HAP-1 (cell line): Measurements from ENCODE around the gene ZNF860.

ENCODE experiments used
- DNase-seq, 2 experiments: peaks; one replicate each; pipeline ENCODE4 v3.0.0-alpha.2; 2016 to 2020; ENCODE audit warnings: low spot score in 2 of 2
- H3K27me3 ChIP-seq: fragments of 250-450 bp; sonication (Bioruptor Pico); 2 replicates; pipeline ENCODE4 v1.5.1; 2020; ENCODE audit warnings: low read depth, mild to moderate bottlenecking, moderate library complexity
- H3K36me3 ChIP-seq: fragments of 250-450 bp; sonication (Bioruptor Pico); replicated peaks from 2 replicates; pipeline ENCODE4 v1.5.1; 2020; ENCODE audit warnings: mild to moderate bottlenecking
- H3K4me1 ChIP-seq: fragments of 250-450 bp; sonication (Bioruptor Pico); 2 replicates; pipeline ENCODE4 v1.5.1; 2020; ENCODE audit warnings: mild to moderate bottlenecking
- H3K4me3 ChIP-seq: fragments of 250-450 bp; sonication (Bioruptor Pico); 2 replicates; pipeline ENCODE4 v1.5.1; 2020; ENCODE audit warnings: mild to moderate bottlenecking, moderate library complexity
- H3K9me3 ChIP-seq: fragments of 250-450 bp; sonication (Bioruptor Pico); 2 replicates; pipeline ENCODE4 v1.5.1; 2020; ENCODE audit warnings: mild to moderate bottlenecking, moderate library complexity
- in situ Hi-C: fragments of 300-500 bp; cut with MboI; formaldehyde crosslinking; loops from 3 replicates; pipeline ENCODE4 v1.14.3; 2020; ENCODE audit warnings: low sequenced_read_pairs, inconsistent platforms, mixed read lengths

The ZNF860 gene

GRCh38 chr3:31953091-31953490, 28.5 kb upstream of the ZNF860 start:
- in situ Hi-C loops: no loop called here
- Histone ChIP-seq H3K4me1 (peaks cover 2% of the 10 kb centered on the region), H3K9me3 (peaks cover 12% of the 10 kb centered on the region; the same call in 1 of the 2 replicates), H3K27me3 (no peaks in the 10 kb centered on the region), H3K36me3 (no peaks in the 10 kb centered on the region), H3K4me3 (no peak overlapping the region)
- no peak for DNase-seq

- no peak for DNase-seq
- in situ Hi-C loops: no loop called here
- Histone ChIP-seq H3K9me3 (peaks cover 12% of the 10 kb centered on the region; the same call in 1 of the 2 replicates), H3K36me3 (no peaks in the 10 kb centered on the region), H3K4me3 (no peak overlapping the region), H3K27me3 (no peaks in the 10 kb centered on the region), H3K4me1 (peaks cover 7% of the 10 kb centered on the region)
Observed at GRCh38 chr3:31953636-31954035, 27.9 kb upstream of the ZNF860 start.

- Histone ChIP-seq H3K9me3 (peaks cover 4% of the 10 kb centered on the region; the same call in 1 of the 2 replicates), H3K4me3 (no peak overlapping the region), H3K36me3 (no peaks in the 10 kb centered on the region), H3K4me1 (peaks cover 21% of the 10 kb centered on the region), H3K27me3 (no peaks in the 10 kb centered on the region)
- in situ Hi-C loops: no loop called here
- no peak for DNase-seq
Observed at GRCh38 chr3:31955581-31955980, 26.0 kb upstream of the ZNF860 start.

GRCh38 chr3:31957106-31957505, 24.4 kb upstream of the ZNF860 start:
- no peaks in the 10 kb centered on the region for H3K36me3 ChIP-seq
- H3K4me1 ChIP-seq: peaks cover 31% of the 10 kb centered on the region
- no peaks in the 10 kb centered on the region for H3K9me3 ChIP-seq
- no peak overlapping the region for H3K4me3 ChIP-seq
- in situ Hi-C loops: no loop called here
- no peaks in the 10 kb centered on the region for H3K27me3 ChIP-seq
- DNase-seq: no peak

GRCh38 chr3:31958701-31959152, 22.8 kb upstream of the ZNF860 start:
- Histone ChIP-seq H3K9me3 (no peaks in the 10 kb centered on the region), H3K4me1 (peaks cover 31% of the 10 kb centered on the region), H3K4me3 (no peak overlapping the region), H3K27me3 (no peaks in the 10 kb centered on the region), H3K36me3 (no peaks in the 10 kb centered on the region)
- in situ Hi-C loops: no loop called here
- peak; percentile 47 to 56 for DNase-seq

- H3K4me3 ChIP-seq: no peak overlapping the region
Observed at GRCh38 chr3:31959251-31959650, 22.3 kb upstream of the ZNF860 start.

GRCh38 chr3:31959951-31960792, 21.4 kb upstream of the ZNF860 start:
- Histone ChIP-seq H3K27me3 (no peaks in the 10 kb centered on the region), H3K36me3 (no peaks in the 10 kb centered on the region), H3K4me1 (peaks cover 31% of the 10 kb centered on the region), H3K9me3 (no peaks in the 10 kb centered on the region), H3K4me3 (peak overlapping the region; percentile 8)
- in situ Hi-C loops: no loop called here
- DNase-seq: peak; percentile 77 to 97

More at GRCh38 chr3:31959251-31959650, 22.3 kb upstream of the ZNF860 start:
- DNase-seq: no peak
- H3K36me3 ChIP-seq: no peaks in the 10 kb centered on the region
- in situ Hi-C loops: no loop called here
- no peaks in the 10 kb centered on the region for H3K9me3 ChIP-seq
- H3K27me3 ChIP-seq: no peaks in the 10 kb centered on the region
- H3K4me1 ChIP-seq: peaks cover 31% of the 10 kb centered on the region

GRCh38 chr3:31960793-31961431, 20.6 kb upstream of the ZNF860 start:
- no peaks in the 10 kb centered on the region for H3K36me3 ChIP-seq
- peak; percentile 29 to 53 for DNase-seq
- no peak overlapping the region for H3K4me3 ChIP-seq
- H3K9me3 ChIP-seq: no peaks in the 10 kb centered on the region
- peaks cover 31% of the 10 kb centered on the region for H3K4me1 ChIP-seq
- in situ Hi-C loops: no loop called here
- H3K27me3 ChIP-seq: no peaks in the 10 kb centered on the region

- in situ Hi-C loops: no loop called here
- Histone ChIP-seq H3K27me3 (no peaks in the 10 kb centered on the region), H3K4me1 (peaks cover 36% of the 10 kb centered on the region), H3K4me3 (no peak overlapping the region), H3K36me3 (no peaks in the 10 kb centered on the region), H3K9me3 (no peaks in the 10 kb centered on the region)
- no peak for DNase-seq
Observed at GRCh38 chr3:31962801-31963205, 18.7 kb upstream of the ZNF860 start.

- H3K36me3 ChIP-seq: no peaks in the 10 kb centered on the region
Observed at GRCh38 chr3:31966978-31967591, 14.5 kb upstream of the ZNF860 start.

GRCh38 chr3:31967592-31967991, 14.0 kb upstream of the ZNF860 start:
- Histone ChIP-seq H3K36me3 (no peaks in the 10 kb centered on the region), H3K4me3 (no peak overlapping the region), H3K4me1 (peaks cover 21% of the 10 kb centered on the region), H3K27me3 (no peaks in the 10 kb centered on the region), H3K9me3 (no peaks in the 10 kb centered on the region)
- in situ Hi-C loops: no loop called here
- no peak for DNase-seq

More at GRCh38 chr3:31966978-31967591, 14.5 kb upstream of the ZNF860 start:
- Histone ChIP-seq H3K4me1 (peaks cover 21% of the 10 kb centered on the region), H3K4me3 (no peak overlapping the region), H3K9me3 (no peaks in the 10 kb centered on the region), H3K27me3 (no peaks in the 10 kb centered on the region)
- DNase-seq: no peak
- in situ Hi-C loops: no loop called here

- DNase-seq: no peak
- H3K27me3 ChIP-seq: no peaks in the 10 kb centered on the region
- H3K9me3 ChIP-seq: no peaks in the 10 kb centered on the region
- H3K4me3 ChIP-seq: no peak overlapping the region
- in situ Hi-C loops: no loop called here
- H3K4me1 ChIP-seq: peaks cover 21% of the 10 kb centered on the region
- H3K36me3 ChIP-seq: no peaks in the 10 kb centered on the region
Observed at GRCh38 chr3:31968369-31968926, 13.1 kb upstream of the ZNF860 start.

GRCh38 chr3:31968927-31969418, 12.6 kb upstream of the ZNF860 start:
- no peaks in the 10 kb centered on the region for H3K9me3 ChIP-seq
- H3K27me3 ChIP-seq: no peaks in the 10 kb centered on the region
- DNase-seq: peak; percentile 72 to 96
- in situ Hi-C loops: no loop called here
- peaks cover 21% of the 10 kb centered on the region for H3K4me1 ChIP-seq
- no peak overlapping the region for H3K4me3 ChIP-seq
- H3K36me3 ChIP-seq: no peaks in the 10 kb centered on the region
